Measurements from ENCODE around the gene PERM1. TPM values are rescaled to one million over a fixed set of nuclear protein-coding genes. Genes with fewer than 3 reads are reported as not detected.
A peak's percentile ranks its signal among the peaks of the same experiment; 100 is the strongest.

PERM1 gene
- total RNA-seq, 1 experiment from 2014 or later = 0.47 TPM

DNA sequence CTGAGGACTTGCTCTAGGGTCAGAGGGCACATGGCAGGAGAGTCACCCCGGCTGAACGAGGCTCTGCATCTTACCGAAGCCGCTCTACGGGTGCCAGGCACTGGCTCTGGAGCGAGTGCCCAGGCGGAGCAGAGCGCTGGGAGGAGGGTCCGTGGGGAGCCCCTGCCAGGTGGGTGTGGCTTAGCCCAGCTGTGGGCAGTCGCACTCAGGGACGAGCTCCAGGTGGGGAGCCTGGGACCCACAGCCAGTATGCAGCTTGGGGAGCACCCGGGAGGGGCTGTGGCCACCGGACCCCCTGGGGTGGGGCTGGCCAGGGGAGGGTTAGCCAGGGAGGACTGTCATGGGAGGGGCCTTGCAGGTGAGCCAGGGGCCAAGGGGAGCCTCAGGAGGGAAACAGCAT, 41.8 kb upstream of the PERM1 start:
- TF ChIP-seq EZH2 (IDR thresholded peaks at IDR 0.05; ENCODE audit: low read length, unreplicated experiment) (no peak), EZH2phosphoT487 (IDR thresholded peaks at IDR 0.05; ENCODE audit: borderline replicate concordance, low read length) (no peak)
- TF ChIP-seq, protein P1, sequence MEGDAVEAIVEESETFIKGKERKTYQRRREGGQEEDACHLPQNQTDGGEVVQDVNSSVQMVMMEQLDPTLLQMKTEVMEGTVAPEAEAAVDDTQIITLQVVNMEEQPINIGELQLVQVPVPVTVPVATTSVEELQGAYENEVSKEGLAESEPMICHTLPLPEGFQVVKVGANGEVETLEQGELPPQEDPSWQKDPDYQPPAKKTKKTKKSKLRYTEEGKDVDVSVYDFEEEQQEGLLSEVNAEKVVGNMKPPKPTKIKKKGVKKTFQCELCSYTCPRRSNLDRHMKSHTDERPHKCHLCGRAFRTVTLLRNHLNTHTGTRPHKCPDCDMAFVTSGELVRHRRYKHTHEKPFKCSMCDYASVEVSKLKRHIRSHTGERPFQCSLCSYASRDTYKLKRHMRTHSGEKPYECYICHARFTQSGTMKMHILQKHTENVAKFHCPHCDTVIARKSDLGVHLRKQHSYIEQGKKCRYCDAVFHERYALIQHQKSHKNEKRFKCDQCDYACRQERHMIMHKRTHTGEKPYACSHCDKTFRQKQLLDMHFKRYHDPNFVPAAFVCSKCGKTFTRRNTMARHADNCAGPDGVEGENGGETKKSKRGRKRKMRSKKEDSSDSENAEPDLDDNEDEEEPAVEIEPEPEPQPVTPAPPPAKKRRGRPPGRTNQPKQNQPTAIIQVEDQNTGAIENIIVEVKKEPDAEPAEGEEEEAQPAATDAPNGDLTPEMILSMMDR (conservative IDR thresholded peaks at IDR 0.05; ENCODE audit: low read depth, low read length) = no peak
- Histone ChIP-seq H3K36me3 (ENCODE audit: low read depth, low read length) (peaks cover 46% of the 10 kb centered on the region), H3K27me3 (ENCODE audit: low read length) (no peaks in the 10 kb centered on the region), H3K4me2 (ENCODE audit: low read length) (peak overlapping the region; percentile 99), H2AFZ (ENCODE audit: low read length) (no peak overlapping the region), H3K79me2 (ENCODE audit: low read length) (peaks cover 81% of the 10 kb centered on the region), H3K4me1 (ENCODE audit: insufficient read depth, low read length) (peaks cover 48% of the 10 kb centered on the region), H3K4me3 (ENCODE audit: low read length) (no peak overlapping the region), H3K27ac (ENCODE audit: low read length) (no peak overlapping the region), H3F3A (ENCODE audit: low read length, unreplicated experiment) (no peaks in the 10 kb centered on the region), H3K9me2 (replicated peaks; ENCODE audit: low read length) (no peaks in the 10 kb centered on the region), H3K9ac (ENCODE audit: low read length) (no peak overlapping the region), H4K20me1 (ENCODE audit: low read length) (peaks cover 48% of the 10 kb centered on the region), H3K9me3 (ENCODE audit: low read length) (no peaks in the 10 kb centered on the region)
- DNase-seq (no peak), ATAC-seq (no peak)
- no TSS peak for BruUV-seq (replicated peaks)
- ChIA-PET CTCF (interaction anchor here (1.0 kb wide), 1 partner anchor 268 kb away, joined by 3 read pairs; no protein-coding TSS in a partner anchor), POLR2A (ENCODE audit: unreplicated experiment) (no interaction called here)
- intact Hi-C loops (cut with micrococcal nuclease) = no loop called here

DNA sequence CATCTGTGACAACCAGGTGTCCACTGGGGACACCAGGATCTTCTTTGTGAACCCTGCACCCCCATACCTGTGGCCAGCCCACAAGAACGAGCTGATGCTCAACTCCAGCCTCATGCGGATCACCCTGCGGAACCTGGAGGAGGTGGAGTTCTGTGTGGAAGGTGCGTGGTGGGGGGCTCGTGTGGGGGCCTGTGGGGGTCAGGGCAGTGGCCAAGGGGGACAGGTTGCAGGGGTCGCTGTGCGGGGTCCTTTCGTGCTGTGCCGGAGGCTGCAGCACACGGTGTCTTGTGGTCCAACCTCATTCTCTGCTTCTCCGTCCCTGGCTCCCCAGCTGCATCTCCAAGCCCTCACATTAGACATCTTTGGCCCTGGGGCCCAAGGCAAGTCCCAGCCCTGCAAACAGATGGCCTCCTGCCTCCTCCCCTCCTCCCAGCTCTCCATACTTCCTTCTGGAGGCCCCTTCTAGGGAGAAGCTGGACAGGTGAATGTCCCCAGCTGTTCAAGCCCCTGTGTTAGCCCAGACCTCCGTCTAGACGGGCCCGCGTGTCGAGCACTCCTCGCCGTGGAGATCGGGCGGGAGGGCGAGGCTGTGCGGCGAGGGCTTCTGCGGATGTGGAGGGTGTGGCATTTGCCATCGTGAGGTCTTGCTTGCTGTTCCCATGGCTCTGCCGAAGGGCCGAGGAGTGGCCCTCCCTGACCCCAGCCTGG, 40.6 kb upstream of the PERM1 start:
- Histone ChIP-seq H3K9me2 (replicated peaks; ENCODE audit: low read length) (no peaks in the 10 kb centered on the region), H3K9ac (ENCODE audit: low read length) (peak overlapping the region; percentile 93), H4K20me1 (ENCODE audit: low read length) (peaks cover 42% of the 10 kb centered on the region), H3K4me1 (ENCODE audit: insufficient read depth, low read length) (peaks cover 48% of the 10 kb centered on the region), H3K27me3 (ENCODE audit: low read length) (no peaks in the 10 kb centered on the region), H3K79me2 (ENCODE audit: low read length) (peaks cover 75% of the 10 kb centered on the region), H3K9me3 (ENCODE audit: low read length) (no peaks in the 10 kb centered on the region), H3F3A (ENCODE audit: low read length, unreplicated experiment) (no peaks in the 10 kb centered on the region), H2AFZ (ENCODE audit: low read length) (no peak overlapping the region), H3K27ac (ENCODE audit: low read length) (peak overlapping the region; percentile 96), H3K4me3 (ENCODE audit: low read length) (peak overlapping the region; percentile 84), H3K4me2 (ENCODE audit: low read length) (peak overlapping the region; percentile 99), H3K36me3 (ENCODE audit: low read depth, low read length) (peaks cover 41% of the 10 kb centered on the region)
- no TSS peak for BruUV-seq (replicated peaks)
- ChIA-PET CTCF (no interaction called here), POLR2A (ENCODE audit: unreplicated experiment) (interaction anchor here (0.6 to 1.1 kb wide), 4 partner anchors 9 to 41 kb away, joined by 4 to 7 read pairs (median 6); partner anchors contain the start of genes ISG15 and PERM1)
- intact Hi-C loops (cut with micrococcal nuclease) = no loop called here
- no peak for TF ChIP-seq EZH2phosphoT487 (IDR thresholded peaks at IDR 0.05; ENCODE audit: borderline replicate concordance, low read length)
- TF ChIP-seq, protein P1 (conservative IDR thresholded peaks at IDR 0.05; ENCODE audit: low read depth, low read length) = no peak
- no peak for TF ChIP-seq EZH2 (IDR thresholded peaks at IDR 0.05; ENCODE audit: low read length, unreplicated experiment)
- no peak for DNase-seq
- no peak for ATAC-seq

DNA sequence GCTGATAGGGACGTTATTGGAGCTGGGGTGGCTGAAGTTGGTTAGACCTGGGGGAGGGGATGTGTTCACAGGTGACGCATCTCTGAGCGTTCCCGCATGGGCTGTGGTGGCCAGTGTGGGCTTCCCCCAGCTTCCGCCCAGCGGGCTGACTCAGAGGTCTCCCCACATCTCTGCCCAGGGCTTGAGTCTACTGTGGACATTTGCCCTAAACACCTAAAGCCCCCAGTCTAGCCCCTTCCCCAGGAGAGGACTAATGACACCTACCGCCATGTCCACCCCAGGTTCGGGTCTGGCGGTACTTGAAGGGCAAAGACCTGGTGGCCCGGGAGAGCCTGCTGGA, 40.0 kb upstream of the PERM1 start:
- TF ChIP-seq, protein P1 (conservative IDR thresholded peaks at IDR 0.05; ENCODE audit: low read depth, low read length) = no peak
- no peak for TF ChIP-seq EZH2phosphoT487 (IDR thresholded peaks at IDR 0.05; ENCODE audit: borderline replicate concordance, low read length)
- no peak for TF ChIP-seq EZH2 (IDR thresholded peaks at IDR 0.05; ENCODE audit: low read length, unreplicated experiment)
- Histone ChIP-seq H3K27ac (ENCODE audit: low read length) (peak overlapping the region; percentile 96), H3K4me3 (ENCODE audit: low read length) (peak overlapping the region; percentile 84), H3K36me3 (ENCODE audit: low read depth, low read length) (peaks cover 35% of the 10 kb centered on the region), H2AFZ (ENCODE audit: low read length) (no peak overlapping the region), H3K4me1 (ENCODE audit: insufficient read depth, low read length) (peaks cover 48% of the 10 kb centered on the region), H3K9ac (ENCODE audit: low read length) (peak overlapping the region; percentile 93), H3K9me2 (replicated peaks; ENCODE audit: low read length) (no peaks in the 10 kb centered on the region), H3K9me3 (ENCODE audit: low read length) (no peaks in the 10 kb centered on the region), H3F3A (ENCODE audit: low read length, unreplicated experiment) (no peaks in the 10 kb centered on the region), H4K20me1 (ENCODE audit: low read length) (peaks cover 36% of the 10 kb centered on the region), H3K79me2 (ENCODE audit: low read length) (peaks cover 69% of the 10 kb centered on the region), H3K4me2 (ENCODE audit: low read length) (peak overlapping the region; percentile 99), H3K27me3 (ENCODE audit: low read length) (no peaks in the 10 kb centered on the region)
- DNase-seq = peak; percentile 92
- ATAC-seq = peak; percentile 31
- ChIA-PET POLR2A (ENCODE audit: unreplicated experiment) (interaction anchor here (0.6 to 1.1 kb wide), 3 partner anchors 8 to 40 kb away, joined by 3 to 7 read pairs (median 4); partner anchors contain the start of gene ISG15), CTCF (no interaction called here)
- no TSS peak for BruUV-seq (replicated peaks)
- intact Hi-C loops (cut with micrococcal nuclease) = no loop called here
